ENCODE data around the gene KBTBD12.
"Not testable (repeated sequence)": the region's sequence is repeated elsewhere in the genome, so short reads cannot be mapped to it uniquely, and the experiment has no call there.

Gene KBTBD12

DNA sequence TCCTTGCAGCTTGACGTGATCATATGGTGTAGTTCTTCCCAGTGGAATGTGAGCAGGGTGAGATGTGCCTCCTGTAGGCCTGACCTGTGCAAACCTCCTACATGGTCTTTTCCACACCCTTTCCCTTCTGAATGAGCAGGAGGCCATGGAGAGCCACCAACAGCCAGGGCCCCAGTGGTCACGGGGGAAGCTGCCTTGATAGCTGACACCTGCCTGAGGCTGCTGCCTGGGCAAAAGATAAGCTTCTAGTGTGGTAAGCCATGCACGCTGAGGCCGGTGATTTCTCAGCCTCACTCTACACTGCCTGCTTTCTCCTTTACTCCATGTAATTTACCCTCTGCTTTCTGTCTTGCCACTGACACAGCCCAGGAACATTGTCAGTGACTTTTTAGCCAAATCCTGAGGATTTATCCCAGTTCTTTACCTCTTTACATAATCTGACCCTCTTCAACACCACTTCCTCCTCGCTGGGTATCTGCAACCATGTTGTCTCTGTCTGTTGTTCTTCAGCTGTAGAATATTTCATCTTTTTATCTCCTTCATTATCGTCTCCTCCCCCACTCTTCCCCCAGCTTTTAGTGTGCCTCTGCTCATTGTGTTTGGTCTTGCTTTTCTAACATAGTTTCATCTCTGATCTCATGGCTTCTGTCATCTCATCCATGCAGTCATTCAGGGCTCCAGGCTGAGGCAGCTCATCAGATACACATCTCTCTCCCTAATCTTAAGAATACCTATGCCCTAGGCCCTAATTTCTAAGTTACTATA is 11.2 kb upstream of the KBTBD12 start:
- DNase-seq (ENCODE audit: low read depth in 2 of 2) = no peak

GRCh38 chr3:127905556-127905955 is 9.5 kb upstream of the KBTBD12 start:
- no peak for DNase-seq (ENCODE audit: low read depth in 2 of 2)

GRCh38 chr3:127906653-127907052 is 8.4 kb upstream of the KBTBD12 start:
- DNase-seq (ENCODE audit: low read depth in 2 of 2) = not testable (repeated sequence)

DNA sequence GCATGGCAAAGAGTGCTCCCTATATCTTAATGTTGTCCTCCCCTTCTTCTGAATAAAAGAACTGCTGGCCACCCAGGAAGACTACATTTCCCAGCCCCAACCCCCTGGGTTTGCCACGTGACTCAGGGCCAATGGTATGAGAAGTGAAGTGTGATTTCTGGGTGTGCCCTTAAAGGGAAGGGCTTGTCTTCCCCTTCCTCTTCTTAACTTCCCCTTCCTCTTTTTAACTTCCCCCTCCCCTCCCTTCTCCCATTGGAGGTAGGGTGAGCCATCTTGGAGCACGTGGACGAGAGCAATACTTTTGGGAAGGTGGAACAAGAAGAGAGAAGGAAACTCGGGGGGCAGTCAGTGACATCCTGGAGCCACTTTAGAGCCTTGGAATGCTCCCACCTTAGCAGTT is 6.8 kb upstream of the KBTBD12 start:
- no peak for DNase-seq (ENCODE audit: low read depth in 2 of 2)

- DNase-seq (ENCODE audit: low read depth in 2 of 2) = no peak
These were observed 6.1 kb upstream of the KBTBD12 start for GRCh38 chr3:127908951-127909350.

DNA sequence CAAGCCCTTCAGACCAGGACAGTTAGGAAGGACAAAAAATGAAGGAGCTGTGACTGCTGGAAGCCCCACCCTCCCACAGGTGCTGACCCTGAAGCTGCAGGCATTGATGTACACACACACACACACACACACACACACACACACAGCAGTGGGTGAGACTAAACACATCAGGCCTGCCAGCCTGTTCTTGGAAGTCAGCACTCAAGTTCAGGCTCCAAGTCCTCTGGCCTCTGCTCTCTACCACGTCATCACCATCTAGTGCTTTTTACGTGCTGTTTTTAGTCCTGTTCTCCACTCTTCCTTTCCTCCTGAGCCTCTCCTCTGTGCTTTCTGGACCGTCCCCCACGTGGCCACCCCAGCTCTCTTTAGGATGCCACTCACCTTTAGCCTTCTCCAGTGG is 5.4 kb upstream of the KBTBD12 start:
- DNase-seq (ENCODE audit: low read depth in 2 of 2) = no peak

DNA sequence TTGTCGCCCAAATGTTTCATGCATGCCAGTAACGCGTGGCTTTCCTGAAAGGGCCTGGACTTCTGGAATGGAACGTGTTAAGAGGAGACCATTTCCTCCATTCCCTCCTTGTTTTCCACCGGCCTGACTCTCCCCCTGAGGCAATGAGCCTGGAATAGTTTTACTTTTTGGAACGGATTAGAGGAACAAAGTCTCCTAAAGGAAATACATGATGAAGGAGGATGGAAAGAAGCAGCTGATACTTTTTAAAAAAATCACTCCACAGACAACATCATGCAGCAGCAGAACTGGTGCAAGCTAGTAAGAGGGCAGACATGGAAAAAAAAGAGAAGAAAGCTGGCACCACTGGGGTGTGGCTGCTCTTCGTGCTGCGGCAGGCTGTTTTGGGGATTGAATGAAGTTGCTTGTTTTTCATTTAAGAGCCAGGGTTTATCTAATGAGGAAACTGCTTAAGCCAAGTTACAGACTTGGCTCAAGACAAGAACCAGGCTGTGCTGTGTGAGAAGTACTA is 3.6 kb upstream of the KBTBD12 start:
- no peak for DNase-seq (ENCODE audit: low read depth in 2 of 2)

DNA sequence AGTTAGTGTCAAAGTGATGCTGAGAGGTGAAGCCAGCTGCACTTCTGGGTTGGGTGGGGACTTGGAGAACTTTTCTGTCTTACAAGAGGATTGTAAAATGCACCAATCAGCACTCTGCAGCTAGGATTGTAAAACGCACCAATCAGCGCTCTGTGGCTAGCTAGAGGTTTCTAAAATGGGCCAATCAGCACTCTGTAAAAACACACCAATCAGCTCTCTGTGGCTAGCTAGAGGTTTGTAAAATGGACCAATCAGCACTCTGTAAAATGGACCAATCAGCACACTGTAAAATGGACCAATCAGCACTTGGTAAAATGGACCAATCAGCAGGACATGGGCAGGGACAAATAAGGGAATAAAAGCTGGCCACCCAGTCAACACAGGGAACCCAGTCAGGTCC is 1.2 kb upstream of the KBTBD12 start:
- DNase-seq (ENCODE audit: low read depth in 2 of 2) = not testable (repeated sequence)

- no peak for DNase-seq (ENCODE audit: low read depth in 2 of 2)
These were observed 448 bp upstream of the KBTBD12 start for GRCh38 chr3:127914584-127914983.

DNA sequence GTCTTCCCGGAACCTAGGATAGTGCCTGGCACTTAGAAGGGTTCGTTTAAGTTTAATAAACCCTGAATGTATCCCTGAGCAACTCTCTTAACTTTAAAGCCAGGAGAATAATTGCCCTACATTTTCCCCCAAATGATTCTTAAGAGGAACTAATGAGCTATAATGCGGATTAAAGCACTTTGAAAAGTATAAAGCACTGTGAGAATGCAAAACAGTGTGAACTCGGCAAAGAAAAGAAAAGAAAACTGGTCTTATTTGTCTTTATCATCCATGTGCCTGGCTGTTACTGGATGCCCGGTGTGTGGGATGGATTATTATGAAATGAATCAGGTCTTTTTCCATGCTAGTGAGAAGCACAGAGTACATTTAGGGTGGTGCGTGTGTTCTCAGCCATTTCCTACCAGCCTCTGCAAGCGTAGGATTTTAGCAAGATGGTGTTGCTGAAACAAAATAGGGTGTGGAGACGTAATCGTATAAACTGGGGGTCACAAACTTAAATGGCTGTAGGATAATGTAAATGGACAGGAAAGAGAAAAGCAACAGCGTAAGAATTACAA is 983 bp downstream of the KBTBD12 start:
- no peak for DNase-seq (ENCODE audit: low read depth in 2 of 2)

- DNase-seq (ENCODE audit: low read depth in 2 of 2) = no peak
These were observed 5.7 kb downstream of the KBTBD12 start for GRCh38 chr3:127920738-127921137.

DNA sequence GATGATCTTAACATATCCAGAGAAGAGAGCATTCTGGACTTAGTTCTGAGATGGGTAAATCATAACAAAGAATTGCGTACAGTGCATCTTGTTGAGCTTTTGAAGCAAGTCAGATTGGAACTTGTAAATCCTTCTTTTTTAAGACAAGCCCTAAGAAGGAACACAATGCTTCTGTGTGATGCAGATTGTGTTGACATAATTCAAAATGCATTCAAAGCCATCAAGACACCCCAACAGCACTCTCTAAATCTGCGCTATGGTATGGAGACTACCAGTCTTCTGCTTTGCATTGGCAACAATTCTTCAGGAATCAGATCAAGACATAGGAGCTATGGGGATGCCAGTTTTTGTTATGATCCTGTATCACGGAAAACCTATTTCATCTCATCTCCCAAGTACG is 8.6 kb downstream of the KBTBD12 start:
- DNase-seq (ENCODE audit: low read depth in 2 of 2) = no peak

DNA sequence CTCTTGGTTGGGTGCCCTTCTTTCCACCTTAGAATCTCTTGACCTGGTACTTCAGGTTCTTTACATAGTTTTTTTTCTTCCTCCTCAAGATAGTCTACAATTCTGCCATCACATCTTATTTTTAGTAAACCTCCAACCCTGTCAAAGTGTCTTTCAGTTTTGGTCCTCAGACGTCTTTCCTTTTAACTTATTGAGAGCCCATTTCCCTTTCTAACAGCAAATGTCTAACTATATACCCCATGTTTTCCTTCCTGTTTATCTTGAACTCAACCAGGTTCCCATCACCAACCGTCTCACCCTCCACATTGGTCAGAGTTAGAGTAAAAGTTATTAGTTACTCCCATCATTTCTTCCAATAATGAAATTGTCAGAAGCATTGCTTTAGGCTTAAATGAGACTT is 10.4 kb downstream of the KBTBD12 start:
- no peak for DNase-seq (ENCODE audit: low read depth in 2 of 2)

DNA sequence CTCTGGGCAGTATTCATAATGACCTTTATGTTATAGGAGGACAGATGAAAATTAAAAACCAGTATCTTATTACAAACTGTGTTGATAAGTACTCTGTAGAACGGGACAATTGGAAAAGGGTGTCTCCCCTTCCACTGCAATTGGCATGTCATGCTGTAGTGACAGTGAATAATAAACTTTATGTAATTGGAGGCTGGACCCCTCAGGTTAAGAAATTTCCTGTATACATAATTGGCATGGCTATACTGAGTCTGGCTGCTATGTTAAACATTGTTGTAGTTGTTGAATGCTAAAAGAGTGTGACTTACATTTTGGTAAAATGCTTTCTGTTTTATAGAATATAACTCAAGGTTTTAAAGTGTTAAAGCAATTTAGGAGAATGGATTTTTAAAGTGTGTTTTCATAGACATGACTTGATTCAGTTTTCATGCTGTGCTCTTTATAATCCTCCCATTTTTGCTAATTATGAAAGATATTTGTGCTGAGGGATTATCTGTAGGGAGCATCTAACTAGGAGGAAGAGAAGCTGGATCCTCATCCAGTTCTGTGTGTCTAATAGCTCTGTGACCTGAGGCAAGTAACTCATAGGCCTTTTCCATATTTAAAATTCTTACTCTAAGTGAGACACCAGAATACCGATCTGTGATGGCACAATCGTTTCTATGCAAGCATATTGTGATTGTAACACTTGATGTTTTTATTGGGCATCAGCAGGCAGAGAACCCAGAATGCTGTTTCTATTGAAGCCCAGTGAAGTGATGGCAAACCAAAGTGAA is 13.0 kb downstream of the KBTBD12 start:
- no peak for DNase-seq (ENCODE audit: low read depth in 2 of 2)

DNA sequence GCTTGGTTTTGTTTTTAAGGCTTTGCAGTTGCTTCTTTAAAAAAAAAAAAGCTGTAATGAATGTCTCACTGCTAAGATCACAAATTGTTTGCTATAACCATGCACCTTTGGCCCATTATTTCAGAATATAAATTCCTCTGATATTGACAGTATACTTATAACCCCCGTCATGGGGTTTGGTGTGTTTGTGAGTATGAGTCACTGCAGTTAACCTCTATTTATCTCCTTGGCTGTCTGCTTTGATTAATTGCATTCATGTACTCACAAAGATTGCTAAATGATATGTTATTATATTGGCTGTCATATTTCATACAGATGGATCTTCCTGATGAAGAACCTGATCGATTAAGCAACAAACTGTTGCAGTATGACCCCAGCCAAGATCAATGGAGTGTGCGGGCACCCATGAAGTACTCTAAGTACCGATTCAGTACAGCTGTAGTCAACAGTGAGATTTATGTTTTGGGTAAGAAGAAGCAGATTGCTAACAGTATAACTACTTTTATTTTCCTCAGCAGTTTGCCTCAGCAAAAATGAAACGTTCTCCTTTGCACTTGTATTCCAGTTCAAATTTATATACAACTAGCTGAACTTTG is 14.9 kb downstream of the KBTBD12 start:
- no peak for DNase-seq (ENCODE audit: low read depth in 2 of 2)

- no peak for DNase-seq (ENCODE audit: low read depth in 2 of 2)
These were observed 18.4 kb downstream of the KBTBD12 start for GRCh38 chr3:127933396-127933795.

GRCh38 chr3:127938800-127939199 is 23.8 kb downstream of the KBTBD12 start:
- DNase-seq (ENCODE audit: low read depth in 2 of 2) = no peak

DNA sequence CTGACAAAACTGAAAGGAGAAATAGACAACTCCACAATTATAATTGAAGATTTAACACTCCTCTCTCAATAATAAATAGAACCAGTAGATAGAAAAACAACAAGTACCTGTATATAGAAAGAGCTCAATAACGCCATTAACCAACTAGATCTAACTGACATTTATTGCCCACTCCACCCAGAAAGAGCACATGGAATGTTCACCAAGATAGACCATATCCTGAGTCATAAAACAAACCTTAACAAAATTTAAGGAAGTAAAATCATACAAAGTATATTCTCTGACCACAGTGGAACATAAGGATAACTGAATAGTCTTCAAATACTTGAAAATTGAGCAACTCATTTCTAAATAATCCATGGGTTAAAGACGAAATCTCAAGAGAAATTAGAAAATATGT is 25.1 kb downstream of the KBTBD12 start:
- no peak for DNase-seq (ENCODE audit: low read depth in 2 of 2)

GRCh38 chr3:127942613-127943012 is 27.6 kb downstream of the KBTBD12 start:
- no peak for DNase-seq (ENCODE audit: low read depth in 2 of 2)

- no peak for DNase-seq (ENCODE audit: low read depth in 2 of 2)
These were observed 33.2 kb downstream of the KBTBD12 start for GRCh38 chr3:127948211-127948610.

- DNase-seq (ENCODE audit: low read depth in 2 of 2) = no peak
These were observed 34.5 kb downstream of the KBTBD12 start for GRCh38 chr3:127949446-127950055.

DNA sequence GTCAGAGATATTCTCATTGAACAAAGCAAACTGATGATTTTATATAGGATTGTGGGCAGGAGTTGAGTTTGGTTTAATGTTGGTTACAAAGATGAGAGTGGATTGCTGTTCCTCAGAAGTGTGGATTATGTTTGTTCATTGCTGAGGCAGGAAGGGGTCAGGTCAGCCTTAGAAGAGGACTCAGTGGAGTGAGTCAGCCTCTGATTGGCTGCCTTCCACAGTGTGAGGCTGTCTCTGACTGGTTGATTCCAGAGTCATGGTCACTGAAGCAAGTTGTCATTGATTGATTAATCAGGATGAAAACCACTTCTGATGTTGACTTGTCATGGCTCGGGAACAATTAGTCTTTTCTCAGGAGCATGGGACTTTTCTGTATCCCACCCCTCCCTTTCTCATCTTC is 36.2 kb downstream of the KBTBD12 start:
- DNase-seq (ENCODE audit: low read depth in 2 of 2) = no peak
